NCI-H2196 treated with DMSO at 0.1 percent for 48 hours (cell line): ENCODE data around the gene PGBD1.
"Not testable (repeated sequence)": the region's sequence is repeated elsewhere in the genome, so short reads cannot be mapped to it uniquely, and the experiment has no call there.

Source experiments
- DNase-seq: peaks from one replicate; lab custom pipeline; 2025; ENCODE audit not compliant: unreplicated experiment; lab: John Stamatoyannopoulos, UW

Gene PGBD1

GRCh38 chr6:28269492-28269891 is 11.9 kb upstream of the PGBD1 start:
- no peak for DNase-seq

GRCh38 chr6:28274888-28275287 is 6.5 kb upstream of the PGBD1 start:
- DNase-seq: no peak

- no peak for DNase-seq
Observed at GRCh38 chr6:28277746-28278145, 3.6 kb upstream of the PGBD1 start.

DNA sequence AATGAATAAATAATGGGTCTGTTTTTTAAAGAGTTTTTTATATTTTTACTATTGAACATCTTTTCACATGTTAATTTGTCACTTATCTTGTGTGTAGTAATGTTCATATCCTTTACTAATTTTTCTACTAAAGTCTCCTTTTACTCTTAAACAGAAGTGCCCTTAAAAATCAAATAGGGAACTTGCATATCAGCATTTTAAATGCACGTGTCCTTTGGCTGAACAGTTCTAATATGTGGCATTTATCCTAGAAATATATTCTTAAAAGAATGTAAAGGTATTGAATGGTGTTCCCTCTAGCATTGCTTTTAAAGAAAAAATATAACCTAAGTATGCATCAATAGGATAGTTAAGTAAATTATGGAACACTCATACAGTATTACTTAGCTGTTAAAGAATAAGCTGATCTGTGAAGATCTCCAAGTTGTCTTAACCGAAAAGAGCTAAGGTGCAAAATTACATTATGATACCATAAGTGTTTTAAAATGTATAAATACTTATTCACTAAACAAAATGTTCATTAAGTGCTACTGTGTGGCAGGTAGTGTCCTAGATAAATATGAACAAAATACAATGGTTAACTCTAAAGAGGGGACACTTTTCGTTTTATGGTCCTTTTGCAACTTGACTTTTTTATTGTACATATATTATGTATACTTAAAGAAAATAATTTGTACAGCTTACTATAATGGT is 631 bp upstream of the PGBD1 start:
- DNase-seq: no peak

GRCh38 chr6:28282926-28283325 is 1.6 kb downstream of the PGBD1 start:
- no peak for DNase-seq

DNA sequence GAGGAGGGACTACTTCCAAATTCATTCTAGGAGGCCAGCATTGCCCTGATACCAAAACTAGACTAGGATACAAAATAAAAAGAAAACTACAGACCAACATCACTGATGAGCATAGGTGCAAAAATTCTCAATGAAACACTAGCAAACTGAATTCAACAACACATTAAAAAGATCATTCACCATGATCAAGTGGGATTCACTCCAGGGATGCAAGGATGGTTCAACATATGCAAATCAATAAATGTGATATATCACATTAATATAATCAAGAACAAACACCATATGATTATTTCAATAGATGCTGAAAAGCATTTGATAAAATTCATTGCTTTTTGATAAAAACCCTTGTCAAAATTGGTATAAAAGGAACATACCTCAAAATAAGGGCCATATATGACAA is 10.2 kb downstream of the PGBD1 start:
- no peak for DNase-seq

- DNase-seq: no peak
Observed at GRCh38 chr6:28295326-28295725, 14.0 kb downstream of the PGBD1 start.

- DNase-seq: no peak
Observed at GRCh38 chr6:28296520-28297060, 15.2 kb downstream of the PGBD1 start.

GRCh38 chr6:28303570-28303969 is 22.2 kb downstream of the PGBD1 start:
- DNase-seq: no peak

GRCh38 chr6:28306363-28306762 is 25.0 kb downstream of the PGBD1 start:
- not testable (repeated sequence) for DNase-seq

DNA sequence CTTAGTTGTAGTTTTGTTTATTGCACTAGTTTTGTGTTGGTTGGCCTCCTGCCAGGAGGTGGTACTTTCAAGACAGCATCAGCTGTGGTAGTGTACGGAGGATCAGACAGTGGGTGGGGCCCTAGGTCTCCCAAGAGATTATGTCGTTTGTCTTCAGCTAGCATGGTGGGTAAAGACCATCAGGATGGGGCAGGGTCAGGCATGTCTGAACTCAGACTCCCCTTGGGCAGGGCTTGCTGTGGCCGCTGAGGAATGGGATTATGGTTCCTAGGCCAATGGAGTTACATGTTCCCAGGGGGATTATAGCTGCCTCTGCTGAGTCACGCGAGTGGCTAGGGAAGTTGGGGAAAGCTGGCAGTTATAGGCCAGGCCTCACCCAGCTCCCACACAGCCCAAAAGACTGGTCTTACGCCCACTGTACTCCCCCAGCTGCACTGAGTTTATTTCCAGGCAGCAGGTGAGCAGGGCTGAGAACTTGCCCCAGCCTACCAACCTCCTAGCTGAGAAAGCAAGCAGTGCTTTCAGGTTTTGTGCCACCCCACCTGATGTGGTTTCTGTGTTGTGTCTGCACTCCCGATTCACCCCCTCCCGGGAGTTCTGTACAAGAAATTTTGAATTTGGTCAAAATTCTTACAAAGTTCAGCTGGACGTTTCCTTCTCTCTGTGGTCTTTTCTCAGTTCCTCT is 29.9 kb downstream of the PGBD1 start:
- DNase-seq: no peak

- no peak for DNase-seq
Observed at GRCh38 chr6:28312939-28313338, 31.6 kb downstream of the PGBD1 start.

DNA sequence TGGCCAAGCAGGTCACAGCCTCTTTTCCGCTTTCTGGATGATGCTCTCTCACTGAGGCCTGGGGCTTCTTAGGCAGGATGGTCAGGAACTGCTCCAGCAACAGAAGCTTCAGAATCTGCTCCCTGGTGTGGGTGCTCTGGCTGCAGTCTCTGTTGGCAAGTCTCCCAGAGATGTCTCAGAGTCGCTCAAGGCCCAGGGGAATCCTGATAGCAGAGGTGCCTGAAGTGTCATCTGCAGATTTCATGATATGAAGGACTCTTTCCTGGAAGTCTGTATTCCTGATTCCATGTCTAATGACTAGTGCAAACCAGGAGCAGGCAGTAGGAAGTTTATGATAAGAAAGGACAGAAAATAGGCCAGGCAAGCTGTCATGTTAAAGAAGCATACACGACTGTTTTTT is 34.3 kb downstream of the PGBD1 start:
- DNase-seq: no peak

GRCh38 chr6:28317866-28318265 is 36.5 kb downstream of the PGBD1 start:
- DNase-seq: not testable (repeated sequence)

DNA sequence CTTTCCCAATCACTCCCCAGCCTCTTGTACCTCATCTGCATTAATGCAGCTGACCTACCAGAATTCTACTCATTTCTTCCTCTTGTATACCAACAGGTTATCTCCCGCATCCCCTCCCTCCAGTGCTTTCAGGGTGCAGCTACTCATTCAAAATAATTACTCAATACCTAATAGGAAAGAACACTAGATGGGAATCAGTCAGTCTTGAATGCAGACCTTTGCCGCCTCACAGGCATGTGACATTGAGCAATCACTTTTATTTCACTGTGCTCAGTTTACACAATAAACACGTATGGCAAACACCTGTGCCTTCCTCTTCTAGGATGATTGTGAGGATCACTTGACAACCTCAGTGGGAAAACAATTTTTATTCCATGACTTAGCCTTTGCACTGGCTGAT is 41.3 kb downstream of the PGBD1 start:
- no peak for DNase-seq

- no peak for DNase-seq
Observed at GRCh38 chr6:28323813-28324424, 42.5 kb downstream of the PGBD1 start.

- DNase-seq: no peak
Observed at GRCh38 chr6:28326371-28326948, 45.1 kb downstream of the PGBD1 start.

DNA sequence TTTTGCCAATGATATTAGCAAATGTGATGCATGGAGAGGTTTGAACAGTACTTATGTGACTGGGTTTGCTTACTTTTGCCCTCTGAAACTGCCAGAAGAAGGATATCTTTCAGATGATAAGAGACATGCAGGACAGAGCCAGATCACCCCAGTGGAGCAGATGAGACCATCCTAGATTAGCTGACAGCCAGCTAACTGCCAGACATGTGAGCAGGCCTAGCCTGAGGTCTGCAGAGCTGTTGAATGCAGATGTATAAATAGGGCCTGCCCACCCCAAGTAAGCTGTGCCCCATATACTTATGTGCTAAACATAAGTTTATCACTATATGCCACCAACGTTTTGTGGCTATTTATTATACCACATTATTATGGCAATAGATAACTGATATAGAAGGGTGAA is 48.7 kb downstream of the PGBD1 start:
- no peak for DNase-seq

DNA sequence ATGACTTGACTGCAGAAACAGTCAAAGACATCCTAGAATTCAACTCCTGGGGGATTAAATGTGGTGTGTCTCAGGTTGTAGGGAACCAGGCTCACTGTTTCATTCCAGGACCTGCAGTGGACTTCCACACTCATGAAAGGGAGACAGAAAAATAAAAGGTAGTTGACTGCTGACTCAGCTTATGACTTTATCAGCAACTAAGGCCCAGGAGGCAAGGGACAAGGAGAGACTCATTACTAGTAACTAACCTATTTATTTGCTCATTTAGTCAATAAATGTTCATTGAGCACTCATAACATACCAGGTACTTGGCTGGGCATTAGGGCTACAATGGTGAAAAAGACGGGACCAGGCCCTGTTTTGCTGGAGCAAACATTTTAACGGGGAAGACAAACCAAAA is 51.7 kb downstream of the PGBD1 start:
- no peak for DNase-seq

GRCh38 chr6:28333599-28334018 is 52.2 kb downstream of the PGBD1 start:
- DNase-seq: no peak

- no peak for DNase-seq
Observed at GRCh38 chr6:28334286-28335039, 53.1 kb downstream of the PGBD1 start.
